Fibroblast of lung (primary cell): ENCODE results near the gene VWCE.

Experiments
- CTCF ChIP-seq, 2 donors: IDR thresholded peaks in 1 of 2; conservative IDR thresholded peaks in 1 of 2; 1 replicate in 1 of 2; 2 replicates in 1 of 2; pipeline ENCODE4 v1.5.1; 2011 to 2012; ENCODE audit warnings: low read length in 2 of 2, control low read depth in 1 of 2, inconsistent platforms in 1 of 2, low read depth in 1 of 2, mild to moderate bottlenecking in 1 of 2
- EZH2 ChIP-seq: IDR thresholded peaks from 2 replicates; pipeline ENCODE4 v1.5.1; 2012; ENCODE audit warnings: low read length, control low read depth, mild to moderate bottlenecking; ENCODE audit errors: missing control alignments

GRCh38 chr11:61265357-61265756, 29.8 kb downstream of the VWCE start:
- no peak for TF ChIP-seq CTCF (conservative IDR thresholded peaks at IDR 0.05 in 1 of 2, IDR thresholded peaks at IDR 0.05 in 1 of 2; ENCODE audit: low read depth in 1 of 2, low read length in 2 of 2)
- TF ChIP-seq EZH2: no peak
